Activated CD8-positive, alpha-beta memory T cell treated with anti-CD3 and anti-CD28 coated beads, Interleukin-2, amount 50 U/mL, for 4 hours (primary cell): Measurements from ENCODE around the gene ZFAND6.
A peak's percentile ranks its signal among the peaks of the same experiment; 100 is the strongest.
"Not testable (repeated sequence)": the region's sequence is repeated elsewhere in the genome, so short reads cannot be mapped to it uniquely, and the experiment has no call there.

Source experiments
- DNase-seq: peaks from one replicate; pipeline ENCODE4 v3.0.0-alpha.2; 2020

Gene ZFAND6

GRCh38 chr15:80152180-80152895 lies 92.9 kb downstream of the ZFAND6 start:
- peak; percentile 84 for DNase-seq

- DNase-seq: no peak
These were observed 93.7 kb downstream of the ZFAND6 start, which contains the start of gene FAH for GRCh38 chr15:80152896-80153876. TSS of gene FAH (plus strand) at chr15:80152999. CDS start at chr15:80153055, 56 bp downstream.

- no peak for DNase-seq
These were observed 94.4 kb downstream of the ZFAND6 start for GRCh38 chr15:80153900-80154299.

GRCh38 chr15:80154336-80154735 lies 94.9 kb downstream of the ZFAND6 start:
- no peak for DNase-seq

GRCh38 chr15:80155001-80155377 lies 95.5 kb downstream of the ZFAND6 start:
- no peak for DNase-seq

- DNase-seq: not testable (repeated sequence)
These were observed 96.1 kb downstream of the ZFAND6 start for GRCh38 chr15:80155378-80156175.

- DNase-seq: no peak
These were observed 96.8 kb downstream of the ZFAND6 start for GRCh38 chr15:80156176-80156720.

GRCh38 chr15:80157215-80157614 lies 97.7 kb downstream of the ZFAND6 start:
- no peak for DNase-seq

- no peak for DNase-seq
These were observed 99.8 kb downstream of the ZFAND6 start for GRCh38 chr15:80159301-80159700.

GRCh38 chr15:80159811-80160569 lies 100.5 kb downstream of the ZFAND6 start:
- no peak for DNase-seq

- DNase-seq: no peak
These were observed 101.2 kb downstream of the ZFAND6 start for GRCh38 chr15:80160570-80161156.

GRCh38 chr15:80161468-80162016 lies 102.1 kb downstream of the ZFAND6 start:
- no peak for DNase-seq

GRCh38 chr15:80162059-80162554 lies 102.6 kb downstream of the ZFAND6 start:
- no peak for DNase-seq

- DNase-seq: no peak
These were observed 103.7 kb downstream of the ZFAND6 start for GRCh38 chr15:80163217-80163616.

GRCh38 chr15:80163897-80164296 lies 104.4 kb downstream of the ZFAND6 start:
- no peak for DNase-seq

- DNase-seq: no peak
These were observed 108.5 kb downstream of the ZFAND6 start for GRCh38 chr15:80167936-80168335.

GRCh38 chr15:80168421-80168820 lies 108.9 kb downstream of the ZFAND6 start:
- DNase-seq: no peak

- no peak for DNase-seq
These were observed 110.4 kb downstream of the ZFAND6 start for GRCh38 chr15:80169768-80170357.

- DNase-seq: no peak
These were observed 111.1 kb downstream of the ZFAND6 start for GRCh38 chr15:80170596-80170995.

- no peak for DNase-seq
These were observed 112.3 kb downstream of the ZFAND6 start for GRCh38 chr15:80171787-80172186.

- DNase-seq: no peak
These were observed 112.9 kb downstream of the ZFAND6 start for GRCh38 chr15:80172401-80172800.
